ENCODE measurements around the gene ATF3.

The ATF3 gene

DNA sequence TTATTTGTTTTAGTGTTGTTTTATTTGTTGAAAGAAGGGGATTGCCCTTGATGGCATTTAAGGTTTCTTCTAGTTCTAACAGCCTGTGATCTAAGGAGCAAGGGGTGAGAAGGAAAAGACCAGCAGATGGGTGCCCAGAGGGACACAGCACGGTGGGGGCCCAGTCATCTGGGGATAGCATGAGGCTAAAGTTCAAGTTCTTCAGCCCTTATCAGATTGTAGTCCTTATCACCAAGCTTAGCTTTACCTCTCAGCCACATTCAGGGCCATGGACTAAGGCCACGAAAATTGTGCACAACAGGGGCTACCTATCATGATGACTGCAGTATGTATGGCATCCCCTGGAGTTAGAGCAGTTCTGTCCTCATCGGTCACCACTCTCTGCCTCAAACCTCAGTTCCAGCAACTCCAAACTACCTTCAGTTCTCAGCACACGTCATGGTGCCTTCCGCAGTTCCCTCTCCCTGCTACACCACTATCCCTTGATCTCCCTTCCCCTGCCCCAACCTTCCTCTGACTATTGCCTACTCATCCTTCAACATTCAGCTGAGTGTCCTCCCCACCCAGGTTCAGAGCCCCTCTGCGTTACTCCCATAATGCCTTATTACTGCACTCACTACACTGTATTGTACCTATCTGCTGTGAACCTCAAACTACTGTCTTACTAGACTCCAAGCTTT is 36.4 kb downstream of the ATF3 start:
- H3K27me3 Mint-ChIP-seq: peaks cover 27% of the 10 kb centered on the region
- H3K27ac Mint-ChIP-seq (ENCODE audit: low read depth): no peak overlapping the region
- ATAC-seq (replicated peaks; ENCODE audit: extremely low read depth, poor library complexity, severe bottlenecking): no peak
- H3K9me3 Mint-ChIP-seq: no peaks in the 10 kb centered on the region
- H3K4me1 Mint-ChIP-seq: no peaks in the 10 kb centered on the region
- H3K36me3 Mint-ChIP-seq (ENCODE audit: insufficient read depth): no peaks in the 10 kb centered on the region
- H3K4me3 Mint-ChIP-seq: no peak overlapping the region
- DNase-seq (ENCODE audit: low spot score in 2 of 2): no peak

DNA sequence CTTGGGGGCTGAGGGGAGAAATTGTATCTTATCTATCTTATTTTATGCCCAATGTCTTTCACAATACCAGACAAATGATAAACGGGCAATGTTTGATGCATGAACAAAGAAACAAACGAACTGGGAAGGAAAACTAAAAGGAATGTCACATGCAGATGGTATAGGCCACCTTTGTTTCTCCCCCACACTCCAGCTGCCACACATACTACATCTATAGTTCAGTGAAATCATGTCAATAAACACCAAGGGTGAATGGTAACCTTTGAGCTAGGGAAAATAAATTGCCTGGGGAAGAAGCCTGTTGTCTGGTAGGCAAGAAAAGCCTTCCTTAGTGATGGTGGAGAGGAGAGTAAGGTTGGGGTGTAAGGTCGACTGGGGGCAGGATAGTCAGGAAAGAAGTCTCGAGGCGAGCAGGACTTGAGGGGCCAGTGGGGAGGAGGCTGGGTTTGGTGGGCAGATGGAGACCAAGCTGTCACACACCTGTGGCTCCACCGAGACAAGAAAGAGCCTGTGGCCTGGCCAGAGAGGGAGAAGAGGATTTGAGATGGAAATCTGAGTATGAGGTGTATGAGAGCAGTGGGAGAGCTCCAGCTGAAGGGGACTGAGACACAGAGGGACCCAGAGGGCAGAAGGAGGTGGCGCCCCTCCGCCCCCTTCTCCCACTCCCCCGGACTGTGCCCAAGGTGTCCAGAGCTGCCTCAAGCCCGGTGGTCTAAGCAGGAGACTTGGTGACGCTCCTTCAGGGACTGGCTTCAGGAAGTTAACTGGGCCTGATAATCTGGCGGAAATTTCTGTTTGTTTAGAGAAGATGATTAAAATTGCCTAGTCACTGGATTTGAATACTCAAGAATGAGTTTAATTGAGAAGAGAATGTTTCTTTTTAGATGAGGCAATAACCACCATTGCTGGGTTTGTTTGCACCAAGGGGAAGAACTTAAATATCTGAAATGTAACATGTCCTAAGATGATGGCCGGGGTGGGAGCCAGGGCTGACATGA is 37.3 kb downstream of the ATF3 start:
- DNase-seq (ENCODE audit: low spot score in 2 of 2) (no peak), ATAC-seq (replicated peaks; ENCODE audit: extremely low read depth, poor library complexity, severe bottlenecking) (no peak)
- Mint-ChIP-seq H3K36me3 (ENCODE audit: insufficient read depth) (no peaks in the 10 kb centered on the region), H3K27ac (ENCODE audit: low read depth) (peak overlapping the region; percentile 4), H3K4me3 (no peak overlapping the region), H3K9me3 (no peaks in the 10 kb centered on the region), H3K27me3 (peaks cover 19% of the 10 kb centered on the region), H3K4me1 (no peaks in the 10 kb centered on the region)

DNA sequence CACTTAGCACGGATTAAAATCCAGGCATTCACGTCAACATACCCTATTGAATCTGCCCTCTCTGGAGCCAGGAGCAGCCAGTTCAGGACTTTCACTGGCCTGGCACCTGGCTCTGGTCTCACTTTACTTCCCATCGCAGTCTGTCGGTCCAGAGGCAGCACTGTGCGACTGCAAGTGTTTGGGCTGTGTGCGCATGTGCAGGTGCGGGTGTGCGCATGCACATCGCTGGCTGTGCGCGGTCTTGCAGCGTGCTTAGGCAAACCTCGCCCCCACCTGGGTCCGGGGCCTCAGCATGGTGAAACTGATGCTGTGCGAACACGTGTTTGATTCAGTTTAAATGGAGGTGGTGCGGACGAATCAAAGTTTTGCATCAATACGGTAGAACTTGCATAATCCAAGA is 38.0 kb downstream of the ATF3 start:
- DNase-seq (ENCODE audit: low spot score in 2 of 2) (no peak), ATAC-seq (replicated peaks; ENCODE audit: extremely low read depth, poor library complexity, severe bottlenecking) (no peak)
- H3K4me3 Mint-ChIP-seq: no peak overlapping the region
- H3K9me3 Mint-ChIP-seq: no peaks in the 10 kb centered on the region
- H3K27ac Mint-ChIP-seq (ENCODE audit: low read depth): no peak overlapping the region
- H3K4me1 Mint-ChIP-seq: no peaks in the 10 kb centered on the region
- no peaks in the 10 kb centered on the region for H3K36me3 Mint-ChIP-seq (ENCODE audit: insufficient read depth)
- H3K27me3 Mint-ChIP-seq: peaks cover 11% of the 10 kb centered on the region

DNA sequence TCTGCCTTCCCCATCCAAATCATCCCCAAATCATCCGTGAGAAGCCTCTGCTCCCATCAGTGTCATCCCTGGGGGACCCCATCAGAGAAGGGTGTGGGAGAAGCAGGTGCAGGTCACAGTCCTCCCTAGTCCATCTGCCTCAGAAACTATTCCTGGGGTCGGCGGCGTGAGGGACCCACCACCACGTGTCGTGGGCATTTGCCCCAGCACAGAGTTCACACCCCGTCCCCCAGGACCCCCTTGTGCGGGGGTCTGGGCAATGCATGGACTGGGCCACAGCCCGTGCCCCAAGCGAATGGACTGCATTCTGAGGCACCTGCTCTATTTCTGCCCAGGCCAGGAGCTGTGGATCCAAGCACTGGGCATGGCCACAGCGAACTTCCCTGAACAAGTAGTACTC is 38.4 kb downstream of the ATF3 start:
- no peak overlapping the region for H3K27ac Mint-ChIP-seq (ENCODE audit: low read depth)

DNA sequence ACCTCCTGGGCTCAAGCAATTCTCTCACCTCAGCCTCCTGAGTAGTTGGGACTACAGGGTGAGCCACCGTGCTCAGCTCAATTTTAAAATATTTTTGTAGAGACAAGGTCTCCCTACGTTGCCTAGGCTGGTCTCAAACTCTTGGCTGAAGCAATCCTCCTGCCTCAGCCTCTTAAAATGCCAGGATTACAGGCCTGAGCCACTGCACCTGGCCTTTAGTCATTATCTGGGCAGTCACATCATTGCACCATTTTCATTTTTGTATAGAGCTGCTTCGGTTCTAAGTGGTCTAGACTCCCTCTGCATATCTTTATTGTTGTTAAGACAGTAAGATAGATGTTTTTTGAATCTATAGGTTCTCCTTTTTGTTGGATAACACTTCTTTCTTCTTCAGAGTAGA is 39.9 kb downstream of the ATF3 start:
- ATAC-seq (replicated peaks; ENCODE audit: extremely low read depth, poor library complexity, severe bottlenecking) (no peak), DNase-seq (ENCODE audit: low spot score in 2 of 2) (no peak)
- no peaks in the 10 kb centered on the region for H3K36me3 Mint-ChIP-seq (ENCODE audit: insufficient read depth)
- H3K4me3 Mint-ChIP-seq: no peak overlapping the region
- H3K4me1 Mint-ChIP-seq: no peaks in the 10 kb centered on the region
- H3K27ac Mint-ChIP-seq (ENCODE audit: low read depth): no peak overlapping the region
- peaks cover 9% of the 10 kb centered on the region for H3K27me3 Mint-ChIP-seq
- no peaks in the 10 kb centered on the region for H3K9me3 Mint-ChIP-seq

More for the DNA sequence above, 38.4 kb downstream of the ATF3 start:
- Mint-ChIP-seq H3K4me1 (no peaks in the 10 kb centered on the region), H3K4me3 (no peak overlapping the region), H3K36me3 (ENCODE audit: insufficient read depth) (no peaks in the 10 kb centered on the region), H3K9me3 (no peaks in the 10 kb centered on the region), H3K27me3 (peaks cover 9% of the 10 kb centered on the region)
- ATAC-seq (replicated peaks; ENCODE audit: extremely low read depth, poor library complexity, severe bottlenecking): no peak
- no peak for DNase-seq (ENCODE audit: low spot score in 2 of 2)

DNA sequence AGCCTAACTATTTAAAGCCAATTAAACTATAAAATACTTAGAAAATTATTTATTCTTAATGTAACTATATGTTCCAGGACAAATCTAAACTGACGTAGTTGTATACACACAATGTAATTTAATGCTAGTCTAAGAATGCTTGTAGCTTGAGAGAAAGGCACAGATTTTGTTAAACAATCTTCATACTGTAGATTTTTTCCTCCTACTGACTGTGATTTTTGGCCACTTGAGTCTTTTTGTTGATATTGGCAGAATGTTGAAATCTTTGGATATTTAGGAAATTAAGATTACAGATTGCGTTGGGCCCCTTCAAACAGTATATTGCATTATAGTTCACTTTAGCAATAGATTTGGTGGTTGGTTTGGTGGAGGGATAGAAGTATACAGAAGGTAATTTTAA is 40.5 kb downstream of the ATF3 start:
- peaks cover 14% of the 10 kb centered on the region for H3K27me3 Mint-ChIP-seq
- no peaks in the 10 kb centered on the region for H3K4me1 Mint-ChIP-seq
- H3K9me3 Mint-ChIP-seq: no peaks in the 10 kb centered on the region
- ATAC-seq (replicated peaks; ENCODE audit: extremely low read depth, poor library complexity, severe bottlenecking): no peak
- no peak overlapping the region for H3K27ac Mint-ChIP-seq (ENCODE audit: low read depth)
- H3K4me3 Mint-ChIP-seq: no peak overlapping the region
- DNase-seq (ENCODE audit: low spot score in 2 of 2): no peak
- H3K36me3 Mint-ChIP-seq (ENCODE audit: insufficient read depth): no peaks in the 10 kb centered on the region

DNA sequence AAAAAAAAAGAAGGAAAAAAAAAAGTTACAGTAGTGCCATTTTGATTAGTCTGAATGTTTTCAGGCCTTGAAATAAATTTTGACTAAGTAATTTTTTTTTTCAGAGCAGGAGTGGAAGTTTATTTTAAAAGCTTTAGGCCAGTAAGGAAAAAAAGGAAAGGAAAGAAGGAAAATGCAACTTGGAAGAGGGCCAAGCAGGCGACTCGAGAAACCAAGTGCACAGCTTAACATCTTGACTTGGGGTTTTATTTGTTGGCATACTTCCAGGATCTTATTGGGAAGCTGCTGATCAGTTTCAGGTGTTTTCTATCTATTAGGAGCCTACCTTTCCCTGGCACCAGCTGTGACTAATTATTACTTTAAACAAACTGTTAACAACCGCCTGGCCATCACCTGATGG is 41.7 kb downstream of the ATF3 start:
- no peaks in the 10 kb centered on the region for H3K4me1 Mint-ChIP-seq
- H3K9me3 Mint-ChIP-seq: no peaks in the 10 kb centered on the region
- peaks cover 26% of the 10 kb centered on the region for H3K27me3 Mint-ChIP-seq
- H3K27ac Mint-ChIP-seq (ENCODE audit: low read depth): no peak overlapping the region
- ATAC-seq (replicated peaks; ENCODE audit: extremely low read depth, poor library complexity, severe bottlenecking) (no peak), DNase-seq (ENCODE audit: low spot score in 2 of 2) (no peak)
- H3K36me3 Mint-ChIP-seq (ENCODE audit: insufficient read depth): no peaks in the 10 kb centered on the region
- H3K4me3 Mint-ChIP-seq: no peak overlapping the region

DNA sequence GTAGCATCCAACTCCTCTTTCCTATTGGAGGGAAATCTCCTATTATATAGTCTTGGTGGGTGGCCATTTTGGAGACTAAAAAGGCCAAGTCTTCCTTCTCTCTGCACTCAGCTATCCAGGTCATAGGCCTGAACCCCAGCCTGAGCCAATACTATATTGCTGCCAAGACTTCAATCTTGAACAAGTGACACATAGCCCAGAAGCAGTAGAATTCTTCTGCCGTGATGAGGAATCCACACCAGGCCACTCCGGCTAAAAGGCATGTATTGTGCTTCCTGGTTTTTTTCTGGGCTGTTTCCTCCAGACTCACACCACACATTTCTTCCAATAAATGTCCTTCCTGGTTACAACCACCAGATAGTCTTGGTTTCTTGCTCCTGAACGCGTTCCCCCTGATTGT is 43.0 kb downstream of the ATF3 start:
- H3K27me3 Mint-ChIP-seq: peaks cover 26% of the 10 kb centered on the region
- DNase-seq (ENCODE audit: low spot score in 2 of 2): no peak
- no peak for ATAC-seq (replicated peaks; ENCODE audit: extremely low read depth, poor library complexity, severe bottlenecking)
- no peaks in the 10 kb centered on the region for H3K4me1 Mint-ChIP-seq
- no peak overlapping the region for H3K27ac Mint-ChIP-seq (ENCODE audit: low read depth)
- no peaks in the 10 kb centered on the region for H3K9me3 Mint-ChIP-seq
- H3K4me3 Mint-ChIP-seq: no peak overlapping the region
- no peaks in the 10 kb centered on the region for H3K36me3 Mint-ChIP-seq (ENCODE audit: insufficient read depth)

DNA sequence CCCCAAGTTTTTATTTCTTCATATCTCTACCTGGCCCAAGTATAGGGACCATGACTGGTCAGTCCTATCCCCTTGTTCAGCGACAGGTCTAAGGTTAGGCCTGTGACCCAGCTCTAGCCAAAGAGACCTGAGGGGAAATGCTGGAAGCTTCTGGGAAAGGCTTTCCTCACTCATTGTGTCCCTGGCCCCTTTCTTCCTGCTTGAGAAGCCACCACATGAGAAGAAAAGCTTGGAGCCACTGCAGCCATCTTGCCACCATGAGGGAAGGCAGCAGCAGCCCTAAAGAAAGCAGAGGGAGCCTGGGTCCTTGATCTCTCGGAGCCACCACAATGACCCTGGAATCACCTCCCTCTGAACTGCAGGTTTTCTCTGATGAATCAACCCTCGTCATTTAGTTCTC is 43.4 kb downstream of the ATF3 start:
- no peaks in the 10 kb centered on the region for H3K36me3 Mint-ChIP-seq (ENCODE audit: insufficient read depth)
- no peaks in the 10 kb centered on the region for H3K9me3 Mint-ChIP-seq
- no peaks in the 10 kb centered on the region for H3K4me1 Mint-ChIP-seq
- H3K27ac Mint-ChIP-seq (ENCODE audit: low read depth): no peak overlapping the region
- no peak for DNase-seq (ENCODE audit: low spot score in 2 of 2)
- peaks cover 28% of the 10 kb centered on the region for H3K27me3 Mint-ChIP-seq
- ATAC-seq (replicated peaks; ENCODE audit: extremely low read depth, poor library complexity, severe bottlenecking): no peak
- H3K4me3 Mint-ChIP-seq: no peak overlapping the region

DNA sequence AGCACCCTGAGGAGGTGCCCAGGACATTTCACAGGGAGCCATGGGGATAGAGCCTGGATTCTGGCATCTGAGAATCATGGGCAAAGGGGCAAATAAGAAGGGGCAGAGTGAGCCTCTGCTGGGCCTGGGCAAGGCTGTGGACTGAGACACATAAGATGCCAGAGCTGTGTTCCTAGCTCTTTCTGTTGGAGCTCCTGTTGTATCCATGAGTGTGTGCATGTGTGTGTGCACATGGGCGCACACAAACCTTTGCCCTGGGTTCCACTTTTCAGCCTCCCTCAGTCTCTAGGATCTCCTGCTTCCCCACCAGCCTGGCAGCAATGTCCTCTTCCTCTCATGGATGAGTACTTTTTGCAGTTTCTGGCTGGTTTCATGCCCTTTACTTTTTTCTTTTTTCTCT is 44.0 kb downstream of the ATF3 start:
- ATAC-seq (replicated peaks; ENCODE audit: extremely low read depth, poor library complexity, severe bottlenecking): no peak
- H3K36me3 Mint-ChIP-seq (ENCODE audit: insufficient read depth): no peaks in the 10 kb centered on the region
- H3K27me3 Mint-ChIP-seq: peaks cover 34% of the 10 kb centered on the region
- no peaks in the 10 kb centered on the region for H3K9me3 Mint-ChIP-seq
- DNase-seq (ENCODE audit: low spot score in 2 of 2): no peak
- no peaks in the 10 kb centered on the region for H3K4me1 Mint-ChIP-seq
- no peak overlapping the region for H3K4me3 Mint-ChIP-seq
- H3K27ac Mint-ChIP-seq (ENCODE audit: low read depth): no peak overlapping the region

DNA sequence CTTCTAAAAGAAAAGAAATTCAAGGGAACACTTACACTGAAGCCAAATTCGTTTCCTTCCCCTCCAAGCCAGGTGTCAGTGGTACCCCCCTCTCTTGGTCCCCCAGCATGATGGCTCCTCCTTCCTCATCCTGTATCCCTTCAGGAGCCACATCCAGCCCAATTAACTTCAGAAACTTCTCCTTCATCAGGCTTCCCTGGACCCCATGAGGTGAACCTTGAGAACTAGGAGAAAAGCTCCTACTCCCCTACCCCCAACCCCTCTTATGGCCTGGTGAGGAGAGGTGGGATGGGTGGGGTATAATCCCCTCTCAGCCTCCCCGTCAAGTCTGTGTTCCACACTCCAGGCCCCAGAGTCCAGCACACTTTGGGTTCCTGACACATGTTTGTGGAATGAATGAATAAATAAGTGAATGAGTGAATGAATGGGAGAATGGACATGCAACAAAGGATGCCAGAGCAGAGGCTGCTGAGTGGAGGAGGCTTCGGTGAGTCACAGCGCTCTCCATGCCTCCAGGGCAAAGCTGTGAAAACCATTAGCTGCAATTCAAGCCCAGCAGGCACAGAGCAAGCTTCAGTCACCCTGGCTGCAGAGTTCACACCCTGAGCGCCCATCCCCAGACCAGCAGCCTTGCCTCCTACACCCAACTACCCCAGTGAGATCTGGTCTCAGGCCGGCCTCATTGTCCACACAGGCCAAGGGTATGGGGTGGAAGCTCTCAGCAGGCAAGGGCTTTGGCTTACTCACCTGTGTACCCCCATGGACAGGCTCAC is 47.3 kb downstream of the ATF3 start:
- Mint-ChIP-seq H3K27me3 (peaks cover 54% of the 10 kb centered on the region), H3K27ac (ENCODE audit: low read depth) (no peak overlapping the region), H3K4me3 (no peak overlapping the region), H3K4me1 (no peaks in the 10 kb centered on the region), H3K9me3 (no peaks in the 10 kb centered on the region), H3K36me3 (ENCODE audit: insufficient read depth) (no peaks in the 10 kb centered on the region)
- no peak for DNase-seq (ENCODE audit: low spot score in 2 of 2)
- ATAC-seq (replicated peaks; ENCODE audit: extremely low read depth, poor library complexity, severe bottlenecking): no peak

DNA sequence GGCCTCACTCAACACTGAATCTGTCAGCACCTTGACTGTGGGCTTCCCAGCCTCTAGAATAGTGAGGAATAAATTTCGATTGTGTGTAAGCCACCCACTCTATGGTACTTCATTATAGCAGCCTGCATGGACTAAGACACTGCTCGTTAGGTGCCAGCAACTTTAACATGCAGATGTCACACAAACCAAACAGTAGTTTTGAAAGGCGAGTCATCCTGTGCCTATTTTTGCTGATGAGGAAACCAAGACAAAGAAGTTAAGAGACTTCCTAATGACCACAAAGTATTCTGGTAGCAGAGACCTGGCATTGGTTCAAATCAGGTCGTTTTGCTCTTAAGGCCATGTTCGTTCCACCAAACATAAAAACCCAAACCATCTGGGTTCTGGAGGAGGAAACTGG is 48.2 kb downstream of the ATF3 start:
- DNase-seq (ENCODE audit: low spot score in 2 of 2): no peak
- H3K27ac Mint-ChIP-seq (ENCODE audit: low read depth): no peak overlapping the region
- peaks cover 54% of the 10 kb centered on the region for H3K27me3 Mint-ChIP-seq
- no peaks in the 10 kb centered on the region for H3K9me3 Mint-ChIP-seq
- H3K36me3 Mint-ChIP-seq (ENCODE audit: insufficient read depth): no peaks in the 10 kb centered on the region
- H3K4me1 Mint-ChIP-seq: no peaks in the 10 kb centered on the region
- H3K4me3 Mint-ChIP-seq: no peak overlapping the region
- no peak for ATAC-seq (replicated peaks; ENCODE audit: extremely low read depth, poor library complexity, severe bottlenecking)

Measured in central memory CD8-positive, alpha-beta T cell (primary cell).